Myocyte (in vitro differentiated cells): ENCODE data around the gene ZFAND3. TPM values are rescaled to one million over a fixed set of nuclear protein-coding genes. Genes with fewer than 3 reads are reported as not detected.

Source experiments
- DNase-seq: peaks from one replicate; pipeline ENCODE4 v3.0.0-alpha.2; 2012; ENCODE audit warnings: low read depth
- total RNA-seq: library from RNA; depleted of rRNA; stranded (reverse); fragments of >200 nt; gene quantifications from 2 replicates; pipeline ENCODE4 v1.2.3, GENCODE V29; 2014

The ZFAND3 gene
- total RNA-seq, 1 donor from 2014 or later = 26.9 TPM

DNA sequence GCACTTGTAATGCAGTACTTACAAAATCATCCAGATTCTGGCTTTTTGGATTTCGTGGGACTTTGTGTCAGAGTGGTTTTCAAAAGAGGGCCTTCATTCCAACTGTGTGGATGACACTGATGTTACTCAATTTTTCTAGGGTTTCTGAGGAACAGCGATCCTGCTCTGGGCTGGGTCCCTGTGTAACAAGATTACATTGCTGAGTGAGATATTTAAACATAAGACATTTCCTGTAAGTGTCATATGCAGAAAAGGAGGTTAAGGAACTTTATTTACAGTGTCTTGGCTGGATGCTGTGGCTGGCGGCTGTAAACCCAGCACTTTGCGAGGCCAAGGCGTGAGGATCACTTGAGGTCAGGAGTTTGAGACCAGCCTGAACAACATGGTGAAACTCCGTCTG lies 6.7 kb downstream of the ZFAND3 start:
- DNase-seq = no peak

DNA sequence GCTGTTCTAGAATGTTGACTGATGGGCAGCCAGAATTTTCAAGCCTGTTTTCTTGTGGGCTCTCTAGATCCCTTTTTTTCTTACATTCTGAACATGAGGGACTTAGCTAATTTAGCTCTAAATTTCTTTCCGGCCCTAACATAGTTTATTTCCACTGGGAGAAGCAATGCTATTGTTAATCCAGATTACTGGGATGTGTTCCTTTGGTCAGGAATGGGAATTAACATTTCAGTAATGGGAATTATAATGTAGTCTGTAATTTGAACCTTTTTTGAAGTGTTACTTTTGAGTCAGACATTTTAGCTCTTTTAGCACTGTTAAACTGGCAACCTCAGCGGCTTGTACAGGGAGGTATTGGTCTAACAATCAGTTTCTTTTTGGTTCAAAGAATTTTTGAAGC lies 7.5 kb downstream of the ZFAND3 start:
- DNase-seq = no peak

DNA sequence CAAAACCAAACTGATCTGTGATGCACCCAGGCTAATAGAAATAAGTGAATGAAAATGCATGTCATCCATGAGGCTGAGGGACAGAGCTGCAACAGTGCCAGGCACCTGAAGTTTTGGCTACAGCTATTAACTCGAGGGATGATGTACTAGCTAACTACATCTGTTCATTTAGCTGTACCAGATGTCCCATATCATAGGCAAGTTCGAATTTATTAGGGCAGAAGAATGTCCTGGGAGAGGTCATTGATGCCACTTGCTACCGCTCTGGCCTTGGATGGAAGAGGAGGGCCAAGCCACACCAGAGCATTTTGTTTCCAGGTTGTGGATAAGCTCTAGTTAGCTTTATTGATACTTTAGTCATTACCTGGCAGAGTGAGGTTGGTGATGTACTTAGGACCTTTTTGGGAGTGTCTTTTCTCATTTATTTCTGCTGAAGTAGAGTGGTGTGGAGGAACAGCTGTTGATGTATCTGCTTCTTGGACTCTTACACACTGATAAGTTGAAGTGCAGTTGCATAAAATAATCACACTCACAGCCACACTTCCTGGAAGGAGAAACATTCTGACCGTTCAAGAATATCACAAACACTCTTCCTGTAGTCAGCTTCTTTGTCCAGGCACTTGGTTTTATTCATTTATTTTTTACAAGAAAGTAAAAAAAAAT lies 8.2 kb downstream of the ZFAND3 start:
- DNase-seq = no peak

DNA sequence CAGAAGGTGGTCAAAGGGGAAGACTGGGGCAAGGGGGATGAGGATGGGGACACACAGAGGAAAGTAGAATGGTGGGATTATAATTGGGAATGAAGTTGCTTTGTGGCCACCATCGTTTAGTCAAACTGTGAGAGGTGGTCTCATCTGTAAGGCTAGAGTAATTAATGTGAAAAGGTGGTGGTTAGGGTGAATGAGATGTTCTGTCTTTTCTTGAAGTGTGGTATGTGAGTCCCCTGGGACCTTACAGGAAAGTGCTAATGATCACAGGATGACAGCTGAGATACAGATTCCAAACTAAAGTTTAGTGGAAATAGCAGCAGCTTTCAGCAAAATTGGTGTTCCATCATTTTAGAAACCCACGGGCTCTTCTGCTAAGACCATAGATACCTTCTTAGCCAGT lies 10.7 kb downstream of the ZFAND3 start:
- DNase-seq = no peak

DNA sequence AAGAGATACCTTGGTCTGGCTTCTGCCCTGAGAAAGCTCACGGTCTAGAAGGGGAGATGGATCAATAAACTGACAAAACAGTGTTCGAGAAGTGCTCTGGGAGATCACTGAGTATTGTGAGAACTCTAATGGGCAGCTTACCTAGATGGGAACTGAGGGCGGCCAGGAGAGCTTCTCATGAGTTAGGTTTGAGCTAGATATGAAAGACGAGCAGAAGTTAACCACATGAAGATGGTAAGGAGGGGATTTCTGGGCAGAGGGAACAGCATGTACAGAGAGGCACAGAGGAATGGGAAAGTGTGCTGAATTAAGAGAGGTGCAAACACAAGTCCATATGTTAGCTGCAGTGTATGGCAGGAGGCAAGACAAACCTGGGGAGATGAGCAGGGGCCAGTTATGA lies 11.9 kb downstream of the ZFAND3 start:
- DNase-seq = no peak

DNA sequence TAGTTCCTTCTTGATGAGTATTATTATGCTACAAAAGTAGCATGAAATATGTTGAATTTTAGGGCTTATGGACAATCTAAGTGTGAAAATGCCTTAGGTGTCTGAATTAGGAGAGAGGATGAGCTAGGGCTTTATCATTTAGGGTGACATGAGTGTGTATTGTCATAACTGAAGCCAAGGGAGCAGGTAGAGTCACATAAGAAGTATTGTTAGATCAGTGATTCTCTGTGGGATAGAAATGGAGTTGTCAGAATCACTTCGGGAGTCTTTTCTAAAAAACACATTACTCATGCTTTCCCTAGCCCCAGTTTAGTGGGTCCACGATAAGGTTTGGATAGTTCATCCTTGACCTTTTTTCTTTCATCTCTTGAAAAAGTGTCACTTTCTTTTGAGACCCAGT lies 16.4 kb downstream of the ZFAND3 start:
- no peak for DNase-seq

DNA sequence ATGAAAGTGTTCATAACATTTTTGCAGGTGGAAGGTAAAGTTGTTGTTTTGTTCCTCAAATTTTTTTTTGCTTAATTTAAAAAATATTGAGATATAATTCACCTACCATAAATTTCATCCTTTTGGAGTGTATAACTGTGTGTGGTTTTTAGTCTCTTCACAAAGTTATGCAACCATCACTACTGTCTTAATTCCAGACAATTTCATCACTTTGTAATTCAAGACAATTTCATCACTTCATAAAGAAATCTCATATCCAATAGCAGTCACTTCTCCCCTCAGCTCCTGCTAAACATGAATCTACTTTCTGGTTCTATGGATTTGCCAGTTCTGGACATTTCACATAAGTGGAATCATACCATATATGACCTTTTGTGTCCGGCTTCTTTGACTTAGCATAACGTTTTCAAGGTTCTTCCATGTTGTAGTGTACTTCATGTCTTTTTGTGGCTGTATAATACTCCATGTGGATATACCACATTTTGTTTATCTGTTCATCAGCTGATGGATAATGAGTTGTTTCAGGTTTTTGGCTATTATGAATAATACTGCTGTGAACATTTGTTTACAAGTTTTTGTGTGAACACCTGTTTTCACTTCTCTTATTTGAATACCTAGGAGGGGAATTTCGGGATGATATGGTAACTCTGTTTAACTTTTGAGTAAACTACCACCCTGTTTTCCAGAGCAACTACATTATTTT lies 18.8 kb downstream of the ZFAND3 start:
- no peak for DNase-seq

DNA sequence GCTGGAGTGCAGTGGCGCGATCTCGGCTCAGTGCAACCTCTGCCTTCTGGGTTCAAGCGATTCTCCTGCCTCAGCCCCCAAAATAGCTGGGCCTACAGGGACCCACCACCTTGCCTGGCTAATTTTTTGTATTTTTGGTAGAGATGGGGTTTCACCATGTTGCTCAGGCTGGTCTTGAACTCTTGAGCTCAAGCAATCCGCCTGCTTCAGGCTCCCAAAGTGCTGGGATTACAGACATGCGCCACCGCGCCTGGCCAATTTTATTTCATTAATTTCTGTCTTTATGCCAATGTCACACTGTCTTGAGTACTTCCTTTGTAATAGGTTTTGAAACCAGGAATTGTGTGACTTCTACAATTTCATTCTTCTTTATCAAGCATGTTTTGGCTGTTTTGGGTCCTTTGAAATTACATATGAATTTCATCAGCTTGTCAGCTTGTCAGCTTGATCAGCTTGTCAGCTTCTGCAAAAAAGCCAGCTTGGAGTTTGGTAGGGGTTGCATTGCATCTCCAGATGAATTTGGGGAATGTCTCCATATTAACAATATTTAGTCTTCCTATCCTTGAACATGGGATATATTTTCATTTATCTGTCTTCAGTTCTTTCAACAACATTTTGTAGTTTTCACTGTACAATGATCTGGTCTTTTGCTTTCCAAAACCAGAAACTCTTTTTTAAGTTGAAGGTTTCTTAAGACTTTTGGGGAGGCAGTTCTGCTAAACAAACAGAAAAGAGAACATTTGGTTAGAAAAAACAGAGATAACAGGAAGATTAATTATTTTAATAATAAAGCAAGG lies 20.8 kb downstream of the ZFAND3 start:
- DNase-seq = no peak

DNA sequence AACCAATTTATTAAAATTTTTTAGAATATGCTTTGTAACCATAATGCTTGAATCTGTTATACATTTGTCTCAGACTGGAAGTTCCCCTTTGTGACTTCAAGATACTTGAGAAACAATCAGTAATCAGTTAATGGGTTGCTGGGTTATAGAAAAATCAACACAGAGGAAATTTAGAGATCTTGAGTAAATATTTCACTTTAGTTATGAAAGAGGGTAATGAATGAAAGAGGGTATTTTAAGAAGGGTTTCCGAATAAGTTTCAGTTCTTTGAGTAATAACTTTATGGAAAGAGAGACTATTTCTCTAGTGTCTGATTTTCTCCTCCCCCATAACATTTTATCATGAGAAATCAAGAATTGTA lies 21.4 kb downstream of the ZFAND3 start:
- no peak for DNase-seq

DNA sequence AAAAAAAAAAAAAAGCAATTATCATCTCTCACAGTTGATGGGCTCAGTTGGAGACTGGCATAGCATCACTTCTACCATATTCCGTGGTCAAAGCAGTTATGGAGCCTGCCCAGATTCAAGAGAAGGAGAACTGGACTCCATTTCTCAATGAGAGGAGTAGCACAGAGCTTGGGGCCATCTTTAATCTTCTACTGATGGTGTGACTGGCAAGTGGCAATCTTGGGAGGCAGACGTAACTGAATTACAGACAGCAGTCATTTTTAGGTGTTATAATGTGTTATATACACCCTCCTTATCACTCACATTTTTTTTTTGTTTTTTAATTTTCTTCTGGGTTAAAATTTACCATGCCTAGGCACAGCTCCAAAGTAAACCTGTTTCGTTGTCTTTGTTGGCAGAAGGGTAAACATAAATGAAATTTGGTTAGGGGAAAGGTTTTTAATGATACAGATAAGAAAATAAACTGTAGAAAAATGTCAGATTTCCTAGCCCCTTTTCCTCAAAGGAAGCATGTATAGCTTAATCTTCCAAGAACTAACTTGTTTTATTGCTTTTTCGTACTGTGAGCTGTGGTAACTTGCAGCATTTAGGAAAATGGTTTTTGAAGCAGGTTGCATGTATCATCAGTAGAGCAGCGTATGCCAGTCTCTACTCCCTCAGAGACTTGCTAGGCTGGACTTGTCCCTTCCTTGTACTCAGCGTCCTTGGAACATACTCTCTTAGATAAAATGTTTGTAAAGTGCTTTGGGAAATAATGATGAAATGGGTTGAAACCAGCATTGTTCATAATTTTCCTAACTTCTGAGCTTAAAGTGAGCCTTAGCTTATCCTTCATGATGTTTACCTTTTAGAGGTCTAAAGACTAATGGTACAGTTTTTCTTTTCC lies 25.7 kb downstream of the ZFAND3 start:
- no peak for DNase-seq

DNA sequence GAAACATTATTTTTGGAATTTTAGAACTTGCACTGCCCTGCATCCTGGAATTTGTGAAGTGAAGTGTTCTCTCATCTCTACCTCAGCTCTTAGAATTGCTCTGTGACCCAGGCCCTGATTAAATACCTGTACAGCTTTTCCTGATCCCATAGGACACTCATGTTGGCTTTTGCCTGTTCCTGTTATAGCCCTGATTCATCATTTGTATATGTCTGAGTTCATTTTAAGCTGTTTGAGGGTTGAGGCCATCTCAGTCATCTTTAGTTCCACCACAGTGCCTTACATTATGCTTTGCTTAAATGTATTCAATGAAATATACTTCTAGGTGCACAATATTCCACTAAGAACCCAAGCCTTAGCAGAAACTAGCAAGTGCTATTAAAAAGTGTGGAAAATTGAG lies 26.4 kb downstream of the ZFAND3 start:
- DNase-seq = no peak

DNA sequence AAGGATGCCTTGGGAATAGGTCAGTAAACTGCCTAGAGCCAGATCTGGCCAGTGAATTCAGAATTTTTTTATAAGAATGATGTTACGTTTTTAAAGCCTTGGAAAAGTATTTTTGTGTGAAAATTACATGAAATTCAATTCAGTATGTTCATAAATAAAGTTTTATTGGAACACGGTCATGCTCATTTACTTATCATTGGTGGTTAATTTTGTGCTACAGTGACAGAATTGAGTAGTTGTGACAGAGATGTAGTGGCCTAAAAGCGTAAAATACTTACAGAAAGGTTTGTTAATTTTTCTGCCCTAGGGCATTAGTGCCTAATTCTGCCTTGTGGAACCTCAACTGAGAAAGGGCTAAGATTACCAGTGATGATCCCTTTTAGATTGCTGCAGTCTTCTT lies 28.2 kb downstream of the ZFAND3 start:
- no peak for DNase-seq

DNA sequence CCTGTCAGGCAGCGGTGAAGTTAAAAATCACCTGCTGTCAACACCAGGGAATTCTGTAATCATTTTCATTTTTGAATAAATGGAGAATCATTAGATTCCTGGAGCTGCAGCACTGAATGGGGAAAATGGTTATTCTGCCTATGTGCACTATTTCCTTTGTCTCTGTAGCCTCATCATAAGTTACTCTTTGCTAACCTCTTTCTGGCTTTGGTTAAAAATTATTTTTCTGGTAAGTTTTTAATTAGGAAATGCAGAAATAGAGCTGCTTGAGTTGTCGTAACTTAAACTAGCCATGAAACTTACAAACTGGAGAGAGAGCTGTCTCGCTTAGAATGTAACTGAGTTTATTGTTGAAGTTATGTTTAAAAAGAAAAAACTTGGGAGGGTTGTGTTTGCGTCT lies 28.8 kb downstream of the ZFAND3 start:
- DNase-seq = no peak

DNA sequence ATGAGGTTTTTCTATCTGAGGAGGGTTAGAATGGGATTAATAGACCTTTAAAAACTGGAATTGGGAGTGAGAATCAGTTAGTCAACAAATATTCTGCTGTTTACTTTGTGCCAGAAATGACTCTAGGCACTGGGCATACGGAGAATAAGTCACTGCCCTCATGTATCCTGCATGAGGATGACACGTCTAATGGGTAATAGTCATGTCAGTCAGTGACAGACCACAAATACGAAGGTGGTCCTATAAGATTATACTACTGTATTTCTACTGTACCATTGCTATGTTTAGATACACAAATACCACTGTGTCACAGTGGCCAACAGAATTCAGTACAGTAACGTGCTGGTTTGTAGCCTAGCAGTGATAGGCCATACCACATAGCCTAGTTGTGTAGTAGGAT lies 30.7 kb downstream of the ZFAND3 start:
- DNase-seq = no peak

DNA sequence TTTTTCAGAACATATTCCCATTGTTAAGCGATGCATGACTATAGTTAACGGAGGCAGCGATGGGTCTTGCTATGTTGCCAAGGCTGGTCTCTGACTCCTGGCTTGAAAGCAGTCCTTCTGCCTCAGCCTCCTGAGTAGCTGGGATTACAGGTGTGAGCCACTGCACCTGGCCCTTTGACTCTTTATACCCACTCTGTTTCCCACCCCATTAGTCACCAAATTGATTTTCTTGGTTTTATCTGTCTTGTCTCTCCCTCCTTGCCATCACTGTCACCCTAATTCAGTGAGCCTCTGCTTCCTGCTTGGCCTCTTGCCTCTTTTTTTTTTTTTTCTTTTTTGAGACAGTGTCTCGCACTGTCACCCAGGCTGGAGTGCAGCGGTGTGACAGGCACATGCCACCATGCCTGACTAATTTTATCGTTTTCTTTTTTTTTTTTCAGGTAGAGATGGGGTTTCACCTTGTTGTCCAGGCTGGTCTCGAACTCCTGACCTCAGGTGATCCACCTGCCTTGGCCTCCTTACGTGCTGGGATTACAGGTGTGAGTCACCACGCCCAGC lies 31.3 kb downstream of the ZFAND3 start:
- no peak for DNase-seq

DNA sequence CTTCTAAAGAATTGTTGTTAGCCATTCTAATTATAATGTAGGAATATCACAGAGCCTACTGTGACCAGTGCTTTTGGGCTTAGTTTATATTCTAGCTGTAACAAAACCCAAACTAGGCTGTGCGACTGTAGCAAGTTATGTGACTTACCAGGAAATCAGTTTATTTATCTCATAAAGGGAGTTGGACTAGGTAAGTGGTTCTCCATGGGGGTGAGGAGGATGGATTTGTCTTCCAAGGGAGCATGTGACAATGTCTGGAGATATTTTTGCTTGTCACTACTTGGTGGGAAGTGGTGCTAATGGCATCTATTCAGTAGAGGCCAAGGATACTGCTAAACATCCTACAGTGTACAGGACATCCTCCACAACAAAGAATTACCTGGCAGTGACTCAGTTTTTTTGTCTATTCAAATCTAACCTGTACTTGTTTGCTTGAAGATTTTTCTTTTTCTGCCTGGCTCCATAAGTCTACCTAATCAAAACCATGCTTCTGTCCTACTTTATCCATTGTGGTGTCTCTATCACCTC lies 32.5 kb downstream of the ZFAND3 start:
- no peak for DNase-seq

DNA sequence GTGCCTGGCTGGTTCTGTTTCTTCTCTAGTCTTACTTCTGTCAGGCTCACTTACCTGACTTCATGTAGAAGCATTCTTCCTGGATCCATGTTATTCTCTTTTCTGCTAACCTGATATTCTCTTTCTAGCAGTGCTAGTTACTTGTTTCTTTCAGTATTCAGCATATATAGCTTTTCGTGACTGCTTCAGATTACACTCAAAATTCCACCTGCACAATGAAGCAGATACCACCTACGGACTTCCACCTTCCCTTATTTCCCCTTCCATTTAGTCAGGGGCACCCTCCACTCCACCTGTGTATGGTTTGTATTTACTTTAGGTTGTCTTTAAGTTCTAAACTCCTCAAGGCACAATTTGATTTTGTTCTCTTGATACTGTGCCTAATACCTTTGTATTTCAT lies 36.8 kb downstream of the ZFAND3 start:
- DNase-seq = no peak

DNA sequence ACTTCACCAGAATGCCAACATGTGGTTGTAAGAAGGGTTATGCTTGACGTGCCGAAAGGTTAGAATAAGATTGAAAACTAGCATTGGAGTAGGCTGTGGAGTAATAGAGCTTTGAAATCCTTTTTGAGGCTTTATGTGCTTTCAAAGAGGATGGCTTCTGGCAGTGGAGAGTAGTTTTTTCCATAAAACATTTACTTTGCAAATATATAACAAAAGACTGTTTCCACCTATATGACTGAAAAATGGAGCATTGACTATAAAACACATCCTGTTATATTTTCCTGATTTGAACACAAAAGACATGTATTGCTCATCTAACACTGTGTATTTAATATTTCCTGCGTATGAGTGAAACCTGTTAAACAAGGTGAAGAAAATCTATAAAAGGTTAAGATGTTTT lies 38.8 kb downstream of the ZFAND3 start:
- DNase-seq = no peak

DNA sequence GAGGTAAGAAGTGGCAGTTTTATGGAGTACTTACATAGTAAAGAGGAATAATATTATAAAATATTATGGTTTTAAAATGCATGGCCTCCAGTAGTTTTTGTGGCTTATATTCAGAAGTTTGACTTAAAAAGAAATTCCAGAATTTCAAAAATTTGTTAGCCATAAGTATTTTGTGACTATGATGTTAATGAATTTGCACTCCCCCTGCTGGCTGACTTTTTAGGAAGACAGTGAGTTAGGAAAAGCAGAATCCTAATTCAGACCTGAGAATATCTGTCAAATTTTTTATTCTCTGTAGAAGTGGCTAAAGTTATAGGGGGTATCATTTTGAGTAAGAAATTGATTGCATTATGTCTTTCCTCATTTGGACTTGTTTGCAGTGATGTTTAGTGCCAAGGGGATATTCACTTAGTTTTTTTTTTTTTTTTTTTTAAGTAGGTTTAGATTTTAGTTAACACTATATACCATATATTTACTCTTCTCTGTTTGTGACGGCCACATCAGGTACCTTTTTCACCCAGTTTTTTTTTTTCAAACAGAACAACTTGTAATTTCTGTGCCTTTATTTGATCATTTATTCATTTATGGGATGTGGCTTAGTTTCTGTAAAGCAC lies 40.8 kb downstream of the ZFAND3 start:
- peak; percentile 59 for DNase-seq

DNA sequence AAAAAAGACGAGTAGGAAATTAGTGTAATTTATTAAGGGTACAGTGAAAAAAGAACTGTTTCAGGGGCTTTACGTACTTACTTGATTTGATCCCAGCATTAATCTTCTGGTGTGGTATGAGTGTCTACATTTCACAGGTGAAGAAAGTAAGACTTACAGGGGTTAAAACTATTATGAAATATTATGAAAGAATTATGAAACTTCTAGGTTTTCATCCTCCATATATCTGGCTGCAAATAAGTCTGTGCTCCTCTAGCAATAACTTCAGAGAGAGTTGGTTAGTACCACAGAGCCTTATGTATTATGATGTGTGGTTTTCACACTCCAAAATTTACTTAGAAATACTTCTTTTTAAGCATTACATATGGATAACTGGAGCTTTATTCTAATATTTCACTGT lies 41.9 kb downstream of the ZFAND3 start:
- DNase-seq = no peak

DNA sequence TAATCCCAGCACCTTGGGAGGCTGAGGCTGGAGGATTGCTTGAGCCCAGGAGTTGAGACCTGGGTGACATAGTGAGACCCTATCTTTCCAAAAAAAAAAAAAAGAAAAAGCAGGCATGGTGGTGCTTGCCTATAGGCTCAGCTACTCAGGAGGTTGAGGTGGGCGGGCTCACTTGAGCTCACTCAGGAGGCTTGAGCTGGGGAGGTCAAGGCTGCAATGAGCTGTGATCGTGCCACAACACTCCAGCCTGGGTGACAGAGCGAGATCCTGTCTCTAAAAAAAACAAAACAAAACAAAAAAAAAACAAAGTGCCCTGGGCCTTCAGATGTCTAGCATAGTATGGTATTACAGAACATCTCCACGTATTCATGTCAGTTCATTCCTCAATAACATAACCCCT lies 42.9 kb downstream of the ZFAND3 start:
- no peak for DNase-seq
